Fibroblast of peridontal ligament (primary cell): Measurements from ENCODE around the gene HYLS1.

Experiments used
- DNase-seq: peaks from one replicate; pipeline ENCODE4 v3.0.0-alpha.2; 2010; ENCODE audit errors: extremely low read depth

HYLS1 gene

GRCh38 chr11:125933030-125933813 lies 45.8 kb downstream of the HYLS1 start:
- DNase-seq: no peak

GRCh38 chr11:125934473-125934872 lies 47.0 kb downstream of the HYLS1 start:
- no peak for DNase-seq

DNA sequence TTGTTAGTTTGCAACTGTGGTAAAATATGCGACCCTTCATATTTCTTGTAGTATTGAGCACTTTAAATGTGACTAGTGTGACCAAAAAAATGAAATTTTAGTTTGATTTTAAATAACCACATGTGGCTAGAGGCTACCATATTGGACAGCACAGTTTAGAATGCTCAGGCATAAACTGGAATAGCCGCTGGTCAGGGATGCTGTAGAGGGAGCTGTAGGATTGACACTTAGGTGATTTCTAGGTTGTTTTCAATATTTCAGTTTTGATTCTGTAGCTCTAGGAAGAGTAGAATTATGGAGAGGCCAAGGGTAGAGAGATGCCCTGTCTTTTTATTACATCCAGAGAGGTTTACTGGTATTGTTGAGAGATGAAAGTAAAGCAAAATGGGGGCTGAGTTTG lies 47.6 kb downstream of the HYLS1 start:
- no peak for DNase-seq

GRCh38 chr11:125935618-125936199 lies 48.2 kb downstream of the HYLS1 start:
- peak; percentile 16 for DNase-seq

DNA sequence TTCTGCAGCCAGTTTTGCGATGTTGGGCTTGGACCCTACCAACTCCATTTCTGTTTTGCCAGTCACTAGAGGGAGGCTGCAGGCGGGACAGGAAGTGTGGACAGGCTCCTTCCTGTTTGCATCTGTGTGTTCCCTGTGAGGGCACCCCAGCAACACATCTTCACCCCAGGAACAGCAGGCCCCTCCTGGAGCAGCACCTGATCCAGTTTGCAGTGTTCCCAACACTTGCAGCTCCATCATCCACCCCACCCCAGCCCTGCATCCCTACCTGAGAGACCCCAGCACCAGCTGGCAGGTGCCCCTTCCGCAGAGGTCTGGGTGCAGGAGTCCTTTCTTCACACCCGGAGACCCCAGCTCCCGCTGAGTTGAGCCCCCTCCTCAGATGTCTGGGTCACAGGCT lies 51.0 kb downstream of the HYLS1 start:
- DNase-seq: no peak

GRCh38 chr11:125939081-125939521 lies 51.6 kb downstream of the HYLS1 start:
- no peak for DNase-seq

GRCh38 chr11:125940145-125940544 lies 52.7 kb downstream of the HYLS1 start:
- DNase-seq: no peak

GRCh38 chr11:125941267-125941618 lies 53.8 kb downstream of the HYLS1 start:
- DNase-seq: no peak

GRCh38 chr11:125941619-125942611 lies 54.4 kb downstream of the HYLS1 start:
- peak; percentile 8 for DNase-seq

- DNase-seq: no peak
These were observed 55.4 kb downstream of the HYLS1 start for GRCh38 chr11:125942771-125943428.

GRCh38 chr11:125943661-125944349 lies 56.3 kb downstream of the HYLS1 start:
- no peak for DNase-seq

GRCh38 chr11:125944350-125945010 lies 57.0 kb downstream of the HYLS1 start:
- DNase-seq: no peak

DNA sequence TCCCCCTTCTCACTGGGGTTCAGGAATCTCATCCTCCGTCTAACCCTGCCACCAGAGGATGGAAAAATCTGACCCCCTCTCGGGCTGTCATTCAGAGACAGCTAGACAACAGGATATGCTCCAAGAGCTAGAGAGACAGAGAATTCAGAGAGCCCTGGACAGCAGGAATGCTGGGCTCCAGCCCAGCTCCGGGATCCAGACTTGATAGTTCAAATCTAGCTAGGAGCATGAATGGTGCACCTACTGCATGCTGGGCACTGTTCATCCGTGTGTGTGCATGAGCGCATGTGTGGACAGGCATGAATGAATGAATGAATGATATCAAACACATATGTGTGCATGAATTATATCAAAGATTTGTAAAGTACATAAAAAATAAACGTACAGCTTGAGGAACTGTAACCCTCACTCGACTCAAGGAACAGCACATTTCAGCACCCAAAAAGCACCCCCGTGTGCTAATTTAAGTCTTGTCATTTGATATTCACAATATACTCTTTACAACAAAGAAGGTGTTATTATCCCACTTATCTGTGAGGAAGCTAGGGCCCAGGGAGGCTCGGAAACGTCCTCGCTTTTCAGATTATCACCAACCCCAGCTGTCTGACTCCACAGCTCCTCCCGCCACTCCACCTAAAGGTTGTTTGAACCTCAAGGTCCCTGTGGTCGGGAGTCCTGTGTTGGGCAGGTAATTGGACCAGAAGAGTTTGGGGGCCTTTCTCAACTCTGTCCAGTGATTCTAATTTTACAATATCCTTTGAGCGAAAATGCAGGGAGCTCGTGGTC lies 57.7 kb downstream of the HYLS1 start:
- no peak for DNase-seq

DNA sequence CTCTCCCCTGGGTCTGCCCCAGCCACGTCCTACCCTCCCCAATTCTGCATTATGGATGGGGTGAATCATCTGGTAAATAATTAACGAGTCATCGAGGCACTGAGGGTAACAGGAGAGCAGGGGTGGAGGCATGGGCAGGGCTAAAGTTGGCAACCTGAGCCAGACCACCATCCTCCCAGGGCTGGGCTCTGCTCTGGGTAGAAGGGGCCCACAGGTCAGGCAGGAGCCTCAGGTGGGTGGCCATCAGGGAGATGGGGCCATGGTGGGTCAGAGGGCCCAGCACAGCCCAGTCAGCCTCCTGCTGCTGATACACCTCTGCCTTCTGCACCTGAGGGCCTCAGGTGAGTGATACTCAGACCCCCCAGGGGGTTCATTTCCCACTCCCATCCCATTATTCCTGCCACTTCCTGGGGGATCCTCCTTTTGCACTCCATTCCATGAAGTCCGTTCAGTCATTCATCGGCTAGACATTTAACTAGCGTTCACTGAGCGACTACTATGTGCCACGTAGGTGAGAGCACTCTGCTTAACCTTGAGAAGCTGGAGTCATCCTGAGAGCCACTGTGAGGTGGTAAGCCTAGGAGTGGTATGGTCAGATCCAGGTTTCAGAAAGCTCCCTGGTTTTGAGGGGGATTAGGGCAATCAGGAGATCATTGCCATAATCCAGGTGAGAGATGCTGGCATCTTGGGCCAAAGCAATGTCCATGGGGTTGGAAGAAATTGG lies 58.5 kb downstream of the HYLS1 start, which contains the start of gene VSIG10L2:
VSIG10L2 (plus strand) TSS at position 248 of the 724 bp plus-strand sequence; CDS start at position 260, 12 bp downstream.
- no peak for DNase-seq

GRCh38 chr11:125946712-125947418 lies 59.4 kb downstream of the HYLS1 start:
- no peak for DNase-seq

GRCh38 chr11:125947419-125948277 lies 60.2 kb downstream of the HYLS1 start:
- no peak for DNase-seq

DNA sequence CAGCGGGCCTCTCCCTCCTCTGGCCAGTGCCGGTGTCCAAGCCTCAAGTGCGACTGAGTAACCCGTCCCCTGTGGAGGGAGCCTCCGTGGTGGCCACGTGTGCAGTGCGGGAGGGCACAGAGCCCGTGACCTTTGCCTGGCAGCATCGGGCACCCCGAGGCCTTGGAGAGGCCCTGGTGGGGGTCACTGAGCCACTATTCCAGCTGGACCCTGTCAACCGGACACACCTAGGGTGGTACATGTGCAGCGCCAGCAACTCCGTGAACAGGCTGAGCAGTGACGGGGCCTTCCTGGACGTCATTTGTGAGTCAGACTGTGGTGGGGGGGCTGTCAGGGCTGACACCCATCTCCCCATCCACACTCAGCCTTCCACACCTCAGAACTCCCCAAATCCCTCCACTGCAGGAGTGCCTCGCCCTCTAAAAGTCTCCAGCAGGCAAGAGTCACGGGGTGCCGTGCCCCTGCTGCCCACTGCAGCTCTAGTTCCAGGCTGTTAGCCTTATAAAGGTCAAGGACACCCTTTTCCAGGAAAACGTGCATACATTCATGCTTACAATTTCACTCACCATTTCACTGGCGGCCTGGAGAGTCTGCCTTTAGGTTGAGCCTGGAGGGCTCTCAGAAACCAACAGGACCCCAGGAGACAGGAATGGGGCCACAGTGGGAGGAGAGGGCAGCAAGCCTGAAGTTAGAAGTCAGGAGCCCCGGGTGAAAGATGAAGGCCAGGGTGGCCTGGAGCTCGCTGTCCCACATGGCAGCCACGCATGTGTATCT lies 61.0 kb downstream of the HYLS1 start:
- DNase-seq: no peak
